Measurements from ENCODE around the gene EFCAB11. TPM values are rescaled to one million over a fixed set of nuclear protein-coding genes. Genes with fewer than 3 reads are reported as not detected.
A peak's percentile ranks its signal among the peaks of the same experiment; 100 is the strongest.

Gene EFCAB11
- polyA plus RNA-seq, 1 experiment = 2.2 TPM

GRCh38 chr14:89858089-89858488, 96.4 kb downstream of the EFCAB11 start:
- CTCF ChIA-PET = interaction anchor here (0.8 kb wide), 1 partner anchor 12 kb away, joined by 3 read pairs; no protein-coding TSS in a partner anchor
- no peak for TF ChIP-seq CTCF (IDR thresholded peaks at IDR 0.05; ENCODE audit: insufficient read depth, low read depth, low read length)
- no peak overlapping the region for H3K4me3 ChIP-seq (ENCODE audit: low read depth, low read length)
- POLR2A ChIA-PET = no interaction called here
- DNase-seq (ENCODE audit: low read depth) = no peak
- no peaks in the 10 kb centered on the region for H3K36me3 ChIP-seq (ENCODE audit: control insufficient read depth, insufficient read depth, low read length)
- H3K27me3 ChIP-seq (ENCODE audit: control insufficient read depth, insufficient read depth, low read length) = no peaks in the 10 kb centered on the region

- peak; percentile 36 for DNase-seq (ENCODE audit: low read depth)
- Histone ChIP-seq H3K36me3 (ENCODE audit: control insufficient read depth, insufficient read depth, low read length) (no peaks in the 10 kb centered on the region), H3K27me3 (ENCODE audit: control insufficient read depth, insufficient read depth, low read length) (no peaks in the 10 kb centered on the region), H3K4me3 (ENCODE audit: low read depth, low read length) (no peak overlapping the region)
- ChIA-PET CTCF (no interaction called here), POLR2A (no interaction called here)
- no peak for TF ChIP-seq CTCF (IDR thresholded peaks at IDR 0.05; ENCODE audit: insufficient read depth, low read depth, low read length)
Observed at GRCh38 chr14:89856871-89857345, 97.6 kb downstream of the EFCAB11 start.

- CTCF ChIA-PET = interaction anchor here (0.6 kb wide), 1 partner anchor 15 kb away, joined by 3 read pairs; no protein-coding TSS in a partner anchor
- H3K4me3 ChIP-seq (ENCODE audit: low read depth, low read length) = no peak overlapping the region
- no peak for TF ChIP-seq CTCF (IDR thresholded peaks at IDR 0.05; ENCODE audit: insufficient read depth, low read depth, low read length)
- peak; percentile 79 for DNase-seq (ENCODE audit: low read depth)
- no peaks in the 10 kb centered on the region for H3K36me3 ChIP-seq (ENCODE audit: control insufficient read depth, insufficient read depth, low read length)
- POLR2A ChIA-PET = no interaction called here
- H3K27me3 ChIP-seq (ENCODE audit: control insufficient read depth, insufficient read depth, low read length) = no peaks in the 10 kb centered on the region
Observed at GRCh38 chr14:89855961-89856656, 98.4 kb downstream of the EFCAB11 start.

- H3K4me3 ChIP-seq (ENCODE audit: low read depth, low read length) = no peak overlapping the region
- TF ChIP-seq CTCF (IDR thresholded peaks at IDR 0.05; ENCODE audit: insufficient read depth, low read depth, low read length) = no peak
- CTCF ChIA-PET = interaction anchor here (0.6 to 1.3 kb wide), 4 partner anchors 9 to 251 kb away, joined by 3 to 5 read pairs (median 4); no protein-coding TSS in a partner anchor
- peak; percentile 39 for DNase-seq (ENCODE audit: low read depth)
- no peaks in the 10 kb centered on the region for H3K36me3 ChIP-seq (ENCODE audit: control insufficient read depth, insufficient read depth, low read length)
- no peaks in the 10 kb centered on the region for H3K27me3 ChIP-seq (ENCODE audit: control insufficient read depth, insufficient read depth, low read length)
- POLR2A ChIA-PET = no interaction called here
Observed at GRCh38 chr14:89853936-89854693, 100.4 kb downstream of the EFCAB11 start.

- ChIA-PET CTCF (no interaction called here), POLR2A (no interaction called here)
- Histone ChIP-seq H3K27me3 (ENCODE audit: control insufficient read depth, insufficient read depth, low read length) (no peaks in the 10 kb centered on the region), H3K36me3 (ENCODE audit: control insufficient read depth, insufficient read depth, low read length) (no peaks in the 10 kb centered on the region), H3K4me3 (ENCODE audit: low read depth, low read length) (no peak overlapping the region)
- TF ChIP-seq CTCF (IDR thresholded peaks at IDR 0.05; ENCODE audit: insufficient read depth, low read depth, low read length) = no peak
- no peak for DNase-seq (ENCODE audit: low read depth)
Observed at GRCh38 chr14:89851106-89851505, 103.4 kb downstream of the EFCAB11 start.
